ENCODE data around the gene DPF3. TPM values are rescaled to one million over a fixed set of nuclear protein-coding genes. Genes with fewer than 3 reads are reported as not detected.

DPF3 gene
- total RNA-seq, 1 donor from 2014 or later, result 3.0 TPM

DNA sequence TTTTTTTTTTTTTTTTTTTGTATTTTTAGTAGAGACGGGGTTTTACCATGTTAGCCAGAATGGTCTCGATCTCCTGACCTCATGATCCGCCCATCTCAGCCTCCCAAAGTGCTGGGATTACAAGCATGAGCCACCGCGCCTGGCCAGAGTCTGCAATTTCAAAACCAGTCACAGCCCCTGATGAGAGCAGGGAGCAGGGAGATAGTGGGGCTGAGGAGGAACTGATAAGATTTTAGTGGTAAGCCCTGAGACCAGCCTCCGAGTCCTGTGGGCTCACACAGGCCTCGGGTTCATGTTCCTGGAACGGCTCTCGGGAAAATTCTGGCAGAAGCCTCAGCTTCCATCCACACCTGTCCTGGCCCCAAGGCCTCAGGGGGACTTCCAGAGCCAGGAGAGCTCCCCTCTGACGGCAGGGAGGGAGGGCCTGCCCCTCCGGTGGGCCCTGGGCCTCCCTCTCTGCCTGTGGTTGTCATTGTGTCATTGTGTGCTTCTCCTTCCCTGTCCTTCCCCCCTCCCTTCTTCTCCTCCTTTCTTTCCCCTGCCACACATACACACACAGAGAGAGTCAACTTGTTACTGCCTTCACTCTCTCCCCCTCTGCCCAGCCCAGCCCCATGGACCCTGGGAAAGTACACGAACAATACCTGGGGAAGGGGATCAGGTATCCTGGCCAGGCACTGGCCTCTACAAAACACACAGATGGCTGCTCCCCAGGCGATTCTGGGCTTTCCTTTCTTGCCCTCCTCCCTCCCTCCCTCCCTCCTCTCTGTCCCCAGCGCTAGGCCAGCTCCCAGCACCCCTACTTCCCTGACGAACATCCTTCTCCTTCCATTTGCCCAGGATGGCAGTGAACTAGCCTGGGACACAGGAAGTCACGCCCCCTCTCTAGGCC is 294.1 kb downstream of the DPF3 start:
- H3K9me3 Mint-ChIP-seq (ENCODE audit: unreplicated experiment), result no peaks in the 10 kb centered on the region
- H3K4me3 Mint-ChIP-seq (ENCODE audit: unreplicated experiment), result no peak overlapping the region
- TF ChIP-seq, protein P1, sequence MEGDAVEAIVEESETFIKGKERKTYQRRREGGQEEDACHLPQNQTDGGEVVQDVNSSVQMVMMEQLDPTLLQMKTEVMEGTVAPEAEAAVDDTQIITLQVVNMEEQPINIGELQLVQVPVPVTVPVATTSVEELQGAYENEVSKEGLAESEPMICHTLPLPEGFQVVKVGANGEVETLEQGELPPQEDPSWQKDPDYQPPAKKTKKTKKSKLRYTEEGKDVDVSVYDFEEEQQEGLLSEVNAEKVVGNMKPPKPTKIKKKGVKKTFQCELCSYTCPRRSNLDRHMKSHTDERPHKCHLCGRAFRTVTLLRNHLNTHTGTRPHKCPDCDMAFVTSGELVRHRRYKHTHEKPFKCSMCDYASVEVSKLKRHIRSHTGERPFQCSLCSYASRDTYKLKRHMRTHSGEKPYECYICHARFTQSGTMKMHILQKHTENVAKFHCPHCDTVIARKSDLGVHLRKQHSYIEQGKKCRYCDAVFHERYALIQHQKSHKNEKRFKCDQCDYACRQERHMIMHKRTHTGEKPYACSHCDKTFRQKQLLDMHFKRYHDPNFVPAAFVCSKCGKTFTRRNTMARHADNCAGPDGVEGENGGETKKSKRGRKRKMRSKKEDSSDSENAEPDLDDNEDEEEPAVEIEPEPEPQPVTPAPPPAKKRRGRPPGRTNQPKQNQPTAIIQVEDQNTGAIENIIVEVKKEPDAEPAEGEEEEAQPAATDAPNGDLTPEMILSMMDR (IDR thresholded peaks at IDR 0.05; ENCODE audit: unreplicated experiment), result no peak
- peaks cover 10% of the 10 kb centered on the region for H3K4me1 Mint-ChIP-seq (ENCODE audit: unreplicated experiment)
- no peaks in the 10 kb centered on the region for H3K36me3 Mint-ChIP-seq (ENCODE audit: low read depth, unreplicated experiment)
- no peaks in the 10 kb centered on the region for H3K27me3 Mint-ChIP-seq (ENCODE audit: unreplicated experiment)
- no peak overlapping the region for H3K27ac Mint-ChIP-seq (ENCODE audit: unreplicated experiment)
- no peak for DNase-seq (ENCODE audit: low spot score)

DNA sequence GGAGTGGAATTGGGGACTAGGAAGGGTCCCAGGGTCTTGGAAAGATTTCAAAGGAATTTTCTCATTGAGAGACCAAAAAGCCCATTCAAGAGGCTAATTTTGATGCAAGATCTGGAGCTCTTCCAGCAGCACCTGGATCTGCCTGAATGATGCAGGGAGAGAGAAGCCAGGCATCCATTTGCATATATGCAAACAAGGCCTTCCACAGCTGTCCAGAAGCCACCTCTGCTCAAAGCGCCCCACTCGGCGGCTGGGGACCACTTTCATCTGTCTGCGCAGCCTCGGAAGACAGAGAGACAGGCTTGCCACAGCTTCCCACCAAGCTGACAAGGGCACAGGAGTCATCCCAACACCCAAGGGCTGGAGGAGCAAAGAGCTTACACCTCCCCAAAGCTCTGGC is 295.6 kb downstream of the DPF3 start:
- Mint-ChIP-seq H3K27ac (ENCODE audit: unreplicated experiment) (no peak overlapping the region), H3K4me1 (ENCODE audit: unreplicated experiment) (peaks cover 10% of the 10 kb centered on the region)
- TF ChIP-seq, protein P1 (IDR thresholded peaks at IDR 0.05; ENCODE audit: unreplicated experiment), result no peak

DNA sequence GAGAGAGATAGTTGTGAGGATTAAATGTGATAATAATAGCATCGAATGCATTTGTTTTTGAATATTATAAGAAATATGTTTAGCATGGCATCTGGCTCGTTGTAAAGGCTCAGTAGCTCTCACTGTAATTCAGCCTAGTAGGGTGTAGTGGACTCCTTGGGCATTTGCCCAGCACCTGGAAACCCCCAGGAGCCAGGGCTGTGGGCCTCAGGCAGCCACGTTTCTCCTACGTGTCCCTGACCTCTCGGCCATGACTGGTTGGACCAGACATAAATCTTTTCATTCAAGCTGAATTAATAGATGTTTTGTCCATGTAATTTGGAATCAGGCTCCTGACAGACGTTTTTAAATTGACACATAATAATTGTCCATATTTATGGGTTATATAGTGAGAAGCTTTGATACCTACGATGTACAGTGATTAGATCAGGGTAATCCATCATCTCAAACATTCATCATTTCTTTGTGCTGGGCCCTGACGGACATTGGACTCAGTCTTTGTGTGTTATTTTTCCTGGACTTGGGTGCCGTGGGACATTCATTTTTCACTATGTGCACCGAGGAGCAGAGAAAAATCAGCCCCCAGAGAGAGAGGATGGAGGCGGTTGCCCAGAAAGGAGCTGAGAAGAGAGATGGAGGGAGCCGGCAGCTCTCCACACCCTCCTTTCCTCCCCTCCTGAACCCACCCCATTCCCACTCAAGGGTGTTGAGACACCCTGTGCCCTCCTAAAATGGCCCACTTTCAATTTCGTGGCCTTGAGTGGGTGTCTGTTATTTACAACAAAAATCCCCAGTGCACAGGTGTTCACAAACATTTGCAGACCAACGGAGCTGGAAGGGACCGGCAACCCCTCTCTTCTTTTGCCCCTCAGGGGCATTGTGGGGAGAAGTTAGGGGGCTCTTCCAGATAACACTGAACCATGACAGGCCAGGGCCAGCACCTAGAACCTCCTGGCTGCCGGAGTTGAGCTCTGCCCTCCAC is 296.4 kb downstream of the DPF3 start:
- Mint-ChIP-seq H3K27me3 (ENCODE audit: unreplicated experiment) (no peaks in the 10 kb centered on the region), H3K4me1 (ENCODE audit: unreplicated experiment) (peaks cover 10% of the 10 kb centered on the region), H3K36me3 (ENCODE audit: low read depth, unreplicated experiment) (no peaks in the 10 kb centered on the region), H3K9me3 (ENCODE audit: unreplicated experiment) (no peaks in the 10 kb centered on the region), H3K27ac (ENCODE audit: unreplicated experiment) (no peak overlapping the region), H3K4me3 (ENCODE audit: unreplicated experiment) (no peak overlapping the region)
- no peak for DNase-seq (ENCODE audit: low spot score)
- TF ChIP-seq, protein P1 (IDR thresholded peaks at IDR 0.05; ENCODE audit: unreplicated experiment), result no peak

More for the DNA sequence above, 295.6 kb downstream of the DPF3 start:
- H3K36me3 Mint-ChIP-seq (ENCODE audit: low read depth, unreplicated experiment), result no peaks in the 10 kb centered on the region
- no peak for DNase-seq (ENCODE audit: low spot score)
- H3K27me3 Mint-ChIP-seq (ENCODE audit: unreplicated experiment), result no peaks in the 10 kb centered on the region
- H3K4me3 Mint-ChIP-seq (ENCODE audit: unreplicated experiment), result no peak overlapping the region
- H3K9me3 Mint-ChIP-seq (ENCODE audit: unreplicated experiment), result no peaks in the 10 kb centered on the region

DNA sequence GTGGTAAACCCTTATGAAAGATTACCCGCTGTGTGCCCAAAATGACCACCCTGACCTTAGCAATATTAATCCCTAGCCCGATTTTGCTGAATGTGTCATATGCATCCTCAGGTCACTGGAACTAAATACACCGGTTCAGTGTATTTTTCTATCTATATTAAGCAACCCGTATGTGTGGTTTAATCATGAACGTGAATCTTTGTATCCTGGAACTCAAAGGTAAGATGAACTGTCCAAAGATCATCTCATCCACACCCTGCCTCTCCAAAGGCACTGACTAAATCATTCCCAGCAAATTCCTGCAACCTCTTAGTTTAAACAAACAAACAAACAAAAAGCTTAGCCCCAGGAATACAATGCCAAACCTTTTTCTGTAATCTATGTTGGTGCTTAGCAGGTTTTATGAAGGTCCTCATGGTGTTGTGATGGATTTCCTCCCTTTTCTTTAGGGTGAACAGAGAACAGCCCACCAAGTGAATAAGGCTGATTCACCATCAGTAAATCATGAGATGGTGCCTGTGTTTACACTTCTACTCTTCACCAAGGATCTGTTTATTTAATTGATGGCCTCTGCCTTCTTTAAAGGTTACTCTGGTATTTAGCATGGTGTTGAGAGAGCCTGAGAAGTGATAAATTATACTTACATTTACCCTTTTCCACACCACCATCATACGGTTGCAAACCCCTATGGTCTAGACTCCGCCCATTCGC is 298.6 kb downstream of the DPF3 start:
- no peaks in the 10 kb centered on the region for H3K27me3 Mint-ChIP-seq (ENCODE audit: unreplicated experiment)
- H3K27ac Mint-ChIP-seq (ENCODE audit: unreplicated experiment), result no peak overlapping the region

More for the DNA sequence above, 298.6 kb downstream of the DPF3 start:
- no peak overlapping the region for H3K4me3 Mint-ChIP-seq (ENCODE audit: unreplicated experiment)
- no peak for DNase-seq (ENCODE audit: low spot score)
- TF ChIP-seq, protein P1 (IDR thresholded peaks at IDR 0.05; ENCODE audit: unreplicated experiment), result no peak
- H3K4me1 Mint-ChIP-seq (ENCODE audit: unreplicated experiment), result peaks cover 2% of the 10 kb centered on the region
- no peaks in the 10 kb centered on the region for H3K36me3 Mint-ChIP-seq (ENCODE audit: low read depth, unreplicated experiment)
- no peaks in the 10 kb centered on the region for H3K9me3 Mint-ChIP-seq (ENCODE audit: unreplicated experiment)

Measured in endothelial cell (in vitro differentiated cells).